ENCODE results near the gene FEZF1.
A peak's percentile ranks its signal among the peaks of the same experiment; 100 is the strongest.

DNA sequence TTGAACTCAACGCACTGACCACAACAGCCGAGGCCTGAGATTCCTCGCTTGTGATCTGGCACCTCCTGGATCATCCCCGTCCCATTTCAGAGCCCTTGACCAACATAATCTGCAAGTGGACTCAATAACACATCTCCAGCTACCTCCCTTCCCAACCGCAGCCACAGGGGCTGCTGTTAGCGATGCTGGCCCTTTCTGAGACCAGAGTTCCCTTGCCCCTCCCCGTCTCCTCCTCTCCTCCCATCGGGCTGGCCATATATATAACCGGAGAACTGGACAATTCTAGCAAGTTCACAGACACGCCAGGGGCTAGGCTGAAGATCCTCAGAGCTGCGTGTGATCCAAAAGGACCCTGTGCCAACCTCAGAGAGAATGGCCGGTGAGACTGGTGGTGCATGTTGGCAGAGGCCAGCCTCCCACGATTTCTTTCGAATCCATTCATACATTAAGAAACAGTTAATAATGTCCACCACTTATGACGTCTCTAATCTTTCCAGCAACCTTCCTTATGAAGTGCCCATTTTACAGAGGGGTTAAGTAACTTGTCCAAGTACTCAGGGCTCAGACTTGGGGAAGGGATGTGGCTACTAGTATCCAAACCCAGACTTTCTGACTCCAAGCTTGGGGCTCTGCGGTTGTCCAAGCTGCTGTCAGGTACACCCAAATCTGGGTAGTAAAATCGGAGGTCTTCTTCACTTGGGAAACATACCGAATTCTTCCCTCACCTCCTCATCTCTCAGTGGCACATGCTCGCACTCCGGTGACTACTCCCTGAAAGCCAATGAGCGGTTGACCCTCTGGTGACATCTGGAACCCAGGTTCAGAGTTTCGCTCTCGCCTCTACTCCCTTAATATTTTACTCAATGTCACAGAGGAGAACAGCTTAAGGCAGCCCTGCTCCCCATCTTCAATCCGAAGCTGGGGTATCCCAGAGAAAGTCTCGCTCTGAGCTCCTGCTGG is 11.2 kb upstream of the FEZF1 start:
- peak; percentile 25 for TF ChIP-seq EZH2 (IDR thresholded peaks at IDR 0.05; ENCODE audit: insufficient read depth, poor library complexity, severe bottlenecking)
- no peak for TF ChIP-seq EZH2phosphoT487 (IDR thresholded peaks at IDR 0.05; ENCODE audit: insufficient read depth, low read depth)
